Measurements from ENCODE around the gene DSTYK.

Gene DSTYK

GRCh38 chr1:205225901-205226765 lies 14.6 kb upstream of the DSTYK start:
- peak in 1 of 56 donors; percentile 46 for DNase-seq

- no peak for DNase-seq
Observed at GRCh38 chr1:205224736-205225135, 13.2 kb upstream of the DSTYK start.

DNA sequence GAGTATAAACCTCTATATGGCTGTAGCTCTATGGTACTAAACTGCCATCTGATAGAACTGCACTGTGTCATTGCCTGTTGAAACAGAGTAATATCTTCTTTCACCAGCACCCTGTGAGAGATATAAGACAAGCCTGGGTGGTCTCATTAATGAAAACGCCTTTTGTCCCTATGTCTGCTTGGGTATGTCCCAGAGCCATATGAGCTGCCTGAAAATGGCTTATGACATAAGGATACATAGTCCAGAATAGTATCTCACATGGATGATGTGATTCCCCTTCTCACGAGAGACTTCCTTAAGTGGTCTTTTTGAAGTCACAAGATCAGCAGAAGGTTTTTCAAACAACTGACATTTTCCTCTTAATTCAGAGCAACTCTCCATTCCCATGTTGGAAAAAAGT lies 8.9 kb upstream of the DSTYK start:
- no peak for DNase-seq

GRCh38 chr1:205217418-205217817 lies 5.9 kb upstream of the DSTYK start:
- no peak for DNase-seq

DNA sequence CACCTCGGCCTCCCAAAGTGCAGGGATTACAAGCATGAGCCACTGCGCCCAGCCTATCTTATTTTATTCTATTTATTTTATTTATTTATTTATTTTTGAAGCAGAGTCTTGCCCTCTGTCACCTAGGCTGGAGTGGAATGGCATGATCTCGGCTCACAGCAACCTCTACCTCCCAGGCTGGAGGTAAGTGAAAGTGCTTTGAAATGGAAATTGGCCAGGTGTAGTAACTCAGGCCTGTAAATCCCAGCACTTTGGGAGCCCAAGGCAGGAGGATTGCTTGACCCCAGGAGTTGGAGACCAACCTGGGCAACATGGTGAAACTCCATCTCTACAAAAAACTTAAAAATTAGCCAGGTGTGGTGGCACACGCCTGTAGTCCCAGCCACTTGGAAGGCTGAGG lies 5.1 kb upstream of the DSTYK start:
- no peak for DNase-seq

DNA sequence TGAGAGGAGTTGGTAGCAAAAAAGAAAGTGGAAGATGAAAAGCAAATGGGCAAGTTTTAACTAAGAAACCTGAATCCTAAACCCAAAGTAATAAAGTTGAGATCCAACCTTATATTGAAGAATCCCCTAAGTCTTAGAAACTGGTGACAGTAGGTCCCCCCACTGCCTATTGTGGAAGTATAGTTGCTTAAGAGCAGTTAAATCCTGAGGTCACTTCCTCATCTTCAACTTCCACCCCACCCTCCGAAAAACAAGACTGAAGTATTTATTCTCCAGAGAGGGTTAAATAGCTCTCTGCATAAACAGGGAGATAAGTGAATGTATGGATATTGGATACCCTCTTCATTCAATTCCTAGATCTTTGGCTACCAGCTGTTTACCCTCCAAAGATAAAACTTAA lies 3.3 kb upstream of the DSTYK start:
- no peak for DNase-seq

GRCh38 chr1:205211839-205212536 lies 486 bp upstream of the DSTYK start:
- DNase-seq = no peak

GRCh38 chr1:205210756-205211168 lies 740 bp downstream of the DSTYK start:
- DNase-seq = peak in 8 of 56 donors; percentile 54 to 72 (median 62)

DNA sequence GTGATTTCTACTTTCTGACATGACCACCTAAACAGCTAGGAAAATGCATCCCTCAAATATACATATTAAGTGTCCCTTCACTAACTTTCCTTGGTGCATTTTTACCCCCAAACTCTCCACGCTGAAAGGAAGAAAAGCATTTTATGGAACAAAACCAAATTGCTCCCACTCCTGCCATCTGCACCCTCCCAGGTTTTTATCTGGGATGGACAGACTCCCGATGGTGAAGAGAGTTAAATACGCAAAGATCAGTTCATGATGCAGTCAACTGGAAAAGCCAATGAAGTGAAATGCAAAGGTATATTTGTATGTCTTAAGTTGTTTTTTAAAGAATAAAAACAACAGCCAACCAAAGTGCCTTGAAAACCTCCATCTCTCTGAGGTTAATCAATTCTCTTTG lies 2.7 kb downstream of the DSTYK start:
- DNase-seq = no peak

- DNase-seq = no peak
Observed at GRCh38 chr1:205205055-205205454, 6.4 kb downstream of the DSTYK start.

GRCh38 chr1:205204552-205204951 lies 7.0 kb downstream of the DSTYK start:
- DNase-seq = no peak

DNA sequence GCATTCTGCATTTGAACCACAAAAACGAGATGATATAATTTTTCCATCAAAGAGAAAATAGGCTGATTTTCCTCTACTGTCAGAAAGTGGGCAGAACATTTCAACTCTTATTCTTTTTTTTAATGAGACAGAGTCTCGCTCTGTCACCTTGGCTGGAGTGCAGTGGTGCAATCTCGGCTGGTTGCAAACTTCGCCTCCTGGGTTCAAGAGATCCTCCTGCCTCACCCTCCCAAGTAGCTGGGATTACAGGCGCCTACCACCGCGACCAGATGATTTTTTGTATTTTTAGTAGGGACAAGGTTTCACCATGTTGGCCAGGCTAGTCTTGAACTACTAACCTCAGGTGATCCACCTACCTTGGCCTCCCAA lies 11.6 kb downstream of the DSTYK start:
- no peak for DNase-seq

- peak in 4 of 56 donors; percentile 9 to 24 (median 10) for DNase-seq
Observed at GRCh38 chr1:205199090-205199930, 12.2 kb downstream of the DSTYK start.

GRCh38 chr1:205192287-205192686 lies 19.2 kb downstream of the DSTYK start:
- DNase-seq = no peak

GRCh38 chr1:205191622-205192021 lies 19.9 kb downstream of the DSTYK start:
- no peak for DNase-seq

DNA sequence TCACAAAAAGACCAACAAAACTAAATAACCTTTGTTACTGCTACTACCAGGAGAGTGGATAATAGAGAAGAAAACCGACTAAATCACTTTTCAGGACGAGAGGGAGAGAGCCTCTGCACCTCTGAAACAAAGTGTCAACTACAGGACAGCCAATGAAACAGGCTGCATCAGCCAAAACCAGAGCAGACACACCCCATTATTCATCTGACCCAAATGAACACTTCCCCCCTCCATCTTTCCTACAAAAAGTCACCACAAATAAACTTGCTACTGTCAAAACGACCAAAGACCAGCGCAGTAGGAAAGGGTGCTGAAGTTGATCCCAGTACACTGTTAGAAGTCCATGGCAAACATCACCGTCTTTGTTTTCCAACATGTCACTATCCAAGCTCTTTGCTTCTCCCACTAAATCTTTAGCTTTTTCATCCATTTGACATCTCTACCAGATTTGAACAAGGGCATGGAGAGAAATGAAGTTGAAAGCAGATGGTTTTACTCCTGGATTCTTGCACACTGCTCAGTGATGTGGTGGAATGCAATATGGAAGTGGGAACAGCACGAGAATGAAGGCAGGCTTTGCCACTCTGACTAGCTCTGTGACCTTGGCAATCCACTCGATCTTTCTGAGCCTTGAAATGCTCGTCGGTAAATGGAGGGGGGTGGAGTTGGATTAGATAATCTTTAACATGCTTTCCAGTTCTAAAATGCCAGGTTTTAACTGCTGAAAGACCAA lies 20.5 kb downstream of the DSTYK start:
- DNase-seq = no peak

GRCh38 chr1:205189131-205189530 lies 22.4 kb downstream of the DSTYK start:
- no peak for DNase-seq

GRCh38 chr1:205188596-205188995 lies 22.9 kb downstream of the DSTYK start:
- no peak for DNase-seq

- no peak for DNase-seq
Observed at GRCh38 chr1:205188098-205188497, 23.4 kb downstream of the DSTYK start.

DNA sequence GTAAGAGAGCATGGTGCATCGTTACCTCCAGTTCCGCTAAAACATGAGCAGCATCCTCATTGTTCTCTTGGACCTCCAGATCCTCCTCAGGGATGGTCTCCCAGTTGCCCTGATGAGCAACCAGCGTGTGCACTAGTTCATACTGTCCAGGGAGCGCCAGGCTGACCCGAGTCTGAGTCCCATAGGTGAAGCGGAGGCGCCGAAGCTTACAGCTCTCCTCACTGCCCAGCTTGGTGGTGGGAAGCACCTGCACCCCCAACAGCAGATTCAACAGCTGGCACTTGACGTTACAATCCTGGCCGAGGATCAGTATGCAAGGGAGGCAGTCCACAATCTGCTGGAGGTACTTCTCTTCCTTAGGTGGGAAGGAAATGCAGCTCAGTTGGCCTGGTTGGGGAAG lies 24.1 kb downstream of the DSTYK start:
- DNase-seq = no peak

DNA sequence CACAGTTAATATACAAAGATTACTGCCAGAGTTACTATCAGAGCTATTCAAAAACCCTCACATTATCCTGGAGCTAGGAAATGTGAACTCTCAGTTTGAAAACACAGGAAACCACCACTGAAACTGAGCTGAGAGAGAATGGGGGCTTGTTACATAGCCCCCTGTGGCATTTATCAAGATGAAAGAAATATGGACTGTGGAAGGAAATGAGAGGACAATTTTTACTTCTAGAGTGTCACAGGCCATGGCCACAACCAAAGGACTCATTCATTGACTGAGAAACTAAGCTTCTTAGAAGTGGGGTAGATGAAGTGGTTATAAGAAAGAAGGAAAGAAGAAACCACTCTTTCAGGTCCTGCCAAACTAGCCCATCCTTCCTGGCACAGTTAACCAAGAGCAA lies 25.3 kb downstream of the DSTYK start:
- DNase-seq = no peak
